Cerebellar nuclear complex (tissue), 1 donor: Measurements from ENCODE around the gene LAP3.
"Not testable (repeated sequence)": the region's sequence is repeated elsewhere in the genome, so short reads cannot be mapped to it uniquely, and the experiment has no call there.

Experiments used
- DNase-seq, 2 experiments: peaks; one replicate each; lab custom pipeline; 2025; lab: John Stamatoyannopoulos, UW

The LAP3 gene

GRCh38 chr4:17561195-17561909, 15.6 kb upstream of the LAP3 start:
- no peak for DNase-seq

GRCh38 chr4:17562157-17562556, 14.8 kb upstream of the LAP3 start:
- no peak for DNase-seq

GRCh38 chr4:17565846-17566245, 11.2 kb upstream of the LAP3 start:
- no peak for DNase-seq

GRCh38 chr4:17567271-17567670, 9.7 kb upstream of the LAP3 start:
- DNase-seq: no peak

GRCh38 chr4:17574206-17574605, 2.8 kb upstream of the LAP3 start:
- no peak for DNase-seq

GRCh38 chr4:17575177-17575576, 1.8 kb upstream of the LAP3 start:
- DNase-seq: not testable (repeated sequence)

GRCh38 chr4:17577665-17578481, 875 bp downstream of the LAP3 start:
- no peak for DNase-seq

GRCh38 chr4:17578482-17578891, 1.5 kb downstream of the LAP3 start:
- no peak for DNase-seq

- DNase-seq: no peak
Observed at GRCh38 chr4:17580969-17581368, 4.0 kb downstream of the LAP3 start.

- DNase-seq: no peak
Observed at GRCh38 chr4:17583276-17583675, 6.3 kb downstream of the LAP3 start.

- no peak for DNase-seq
Observed at GRCh38 chr4:17583941-17584340, 6.9 kb downstream of the LAP3 start.

GRCh38 chr4:17584521-17585213, 7.7 kb downstream of the LAP3 start:
- no peak for DNase-seq

- no peak for DNase-seq
Observed at GRCh38 chr4:17587094-17587822, 10.3 kb downstream of the LAP3 start.

GRCh38 chr4:17589355-17589754, 12.4 kb downstream of the LAP3 start:
- DNase-seq: no peak

GRCh38 chr4:17595471-17596005, 18.5 kb downstream of the LAP3 start:
- no peak for DNase-seq

- DNase-seq: no peak
Observed at GRCh38 chr4:17597517-17597916, 20.5 kb downstream of the LAP3 start.

GRCh38 chr4:17599826-17600225, 22.8 kb downstream of the LAP3 start:
- no peak for DNase-seq

GRCh38 chr4:17605236-17605635, 28.2 kb downstream of the LAP3 start:
- no peak for DNase-seq

GRCh38 chr4:17613761-17614415, 36.9 kb downstream of the LAP3 start:
- DNase-seq: no peak

GRCh38 chr4:17614416-17615299, 37.7 kb downstream of the LAP3 start, which contains the start of gene MED28:
TSS of gene MED28 (plus strand) at chr4:17614641. CDS start at chr4:17614655, 14 bp downstream.
- peak in 1 of 2 experiments; percentile 75 for DNase-seq
